ENCODE measurements around the gene NAXD. TPM values are rescaled to one million over a fixed set of nuclear protein-coding genes. Genes with fewer than 3 reads are reported as not detected.

The NAXD gene
- total RNA-seq, 6 donors from 2014 or later: 19.6 to 38.8 (median 29.4) TPM

DNA sequence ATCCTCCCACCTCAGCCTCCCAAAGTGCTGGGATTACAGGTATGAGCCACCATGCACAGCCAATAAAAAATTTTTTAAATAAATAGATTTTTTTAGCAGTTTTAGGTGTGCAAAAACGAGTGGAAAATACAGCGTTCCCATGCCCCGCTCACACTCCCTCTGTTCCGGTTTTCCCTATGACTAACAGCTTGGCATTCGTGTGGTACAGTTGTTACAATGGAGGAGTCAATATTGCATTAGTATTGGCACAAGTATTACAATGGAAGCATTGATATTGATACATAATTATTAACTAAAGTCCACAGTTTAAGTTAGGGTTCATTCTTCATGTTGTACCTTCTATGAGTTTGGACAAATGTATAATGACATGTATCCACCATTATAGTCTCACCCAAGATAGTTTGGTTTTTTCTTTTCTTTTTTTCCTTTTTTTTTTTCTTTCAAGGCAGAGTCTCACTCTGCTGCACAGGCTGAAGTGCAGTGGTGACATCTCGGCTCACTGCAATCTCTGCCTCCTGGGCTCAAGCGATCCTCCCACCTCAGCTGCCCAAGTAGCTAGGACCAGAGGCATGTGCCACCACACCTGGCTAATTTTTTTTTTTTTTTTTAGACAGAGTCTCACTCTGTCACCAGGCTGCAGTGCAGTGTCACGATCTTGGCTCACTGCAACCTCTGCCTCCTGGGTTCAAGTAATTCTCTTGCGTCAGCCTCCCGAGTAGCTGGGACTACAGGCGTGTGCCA lies 38.4 kb upstream of the NAXD start:
- ATAC-seq (ENCODE audit: low FRiP score in 2 of 2): no peak
- Histone ChIP-seq H3K27me3 (no peaks in the 10 kb centered on the region), H3K4me1 (peaks cover 0 to 8% (median 0%) of the 10 kb centered on the region in 4 donors), H3K9me3 (no peaks in the 10 kb centered on the region), H3K4me3 (no peak overlapping the region), H3K27ac (no peak overlapping the region), H3K36me3 (no peaks in the 10 kb centered on the region)
- DNase-seq: no peak
- no peak for TF ChIP-seq EP300 (IDR thresholded peaks at IDR 0.05)
- no peak for TF ChIP-seq POLR2AphosphoS5 (IDR thresholded peaks at IDR 0.05)
- no peak for TF ChIP-seq POLR2A (IDR thresholded peaks at IDR 0.05)
- TF ChIP-seq, protein P1, sequence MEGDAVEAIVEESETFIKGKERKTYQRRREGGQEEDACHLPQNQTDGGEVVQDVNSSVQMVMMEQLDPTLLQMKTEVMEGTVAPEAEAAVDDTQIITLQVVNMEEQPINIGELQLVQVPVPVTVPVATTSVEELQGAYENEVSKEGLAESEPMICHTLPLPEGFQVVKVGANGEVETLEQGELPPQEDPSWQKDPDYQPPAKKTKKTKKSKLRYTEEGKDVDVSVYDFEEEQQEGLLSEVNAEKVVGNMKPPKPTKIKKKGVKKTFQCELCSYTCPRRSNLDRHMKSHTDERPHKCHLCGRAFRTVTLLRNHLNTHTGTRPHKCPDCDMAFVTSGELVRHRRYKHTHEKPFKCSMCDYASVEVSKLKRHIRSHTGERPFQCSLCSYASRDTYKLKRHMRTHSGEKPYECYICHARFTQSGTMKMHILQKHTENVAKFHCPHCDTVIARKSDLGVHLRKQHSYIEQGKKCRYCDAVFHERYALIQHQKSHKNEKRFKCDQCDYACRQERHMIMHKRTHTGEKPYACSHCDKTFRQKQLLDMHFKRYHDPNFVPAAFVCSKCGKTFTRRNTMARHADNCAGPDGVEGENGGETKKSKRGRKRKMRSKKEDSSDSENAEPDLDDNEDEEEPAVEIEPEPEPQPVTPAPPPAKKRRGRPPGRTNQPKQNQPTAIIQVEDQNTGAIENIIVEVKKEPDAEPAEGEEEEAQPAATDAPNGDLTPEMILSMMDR (IDR thresholded peaks at IDR 0.05): no peak
- WGBS, 2 donors: 87% methylated on average over 11 of the region's 11 CpGs

DNA sequence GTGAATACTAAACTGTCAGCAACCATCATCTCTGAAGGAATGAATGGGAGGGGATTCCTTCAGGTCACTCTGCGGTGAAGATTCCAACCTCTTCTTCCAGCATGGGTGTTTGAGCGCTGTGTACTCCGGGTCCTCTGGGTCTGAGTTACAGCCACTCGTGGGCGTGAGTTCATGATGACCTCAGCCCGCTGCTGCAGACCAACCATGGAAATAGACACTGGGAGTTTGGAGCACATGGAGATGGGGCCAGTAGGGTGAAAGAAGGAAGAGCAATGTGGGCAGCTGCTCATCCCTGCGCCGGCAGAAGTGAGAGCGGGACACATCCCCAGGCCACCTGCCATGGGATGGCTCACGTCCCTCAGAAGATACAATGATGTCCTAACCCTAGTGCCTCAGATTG lies 37.0 kb upstream of the NAXD start:
- WGBS, 2 donors: 75 to 78% methylated on average over 10 of the region's 10 CpGs
- H3K4me3 ChIP-seq: no peak overlapping the region
- DNase-seq (no peak), ATAC-seq (ENCODE audit: low FRiP score in 2 of 2) (no peak)
- H3K9me3 ChIP-seq: no peaks in the 10 kb centered on the region
- H3K27ac ChIP-seq: no peak overlapping the region
- no peaks in the 10 kb centered on the region for H3K27me3 ChIP-seq
- H3K4me1 ChIP-seq: peaks cover 0 to 8% (median 0%) of the 10 kb centered on the region in 4 donors
- TF ChIP-seq POLR2A (IDR thresholded peaks at IDR 0.05): no peak
- TF ChIP-seq EP300 (IDR thresholded peaks at IDR 0.05): no peak
- TF ChIP-seq POLR2AphosphoS5 (IDR thresholded peaks at IDR 0.05): no peak
- TF ChIP-seq, protein P1 (IDR thresholded peaks at IDR 0.05): no peak
- H3K36me3 ChIP-seq: no peaks in the 10 kb centered on the region

DNA sequence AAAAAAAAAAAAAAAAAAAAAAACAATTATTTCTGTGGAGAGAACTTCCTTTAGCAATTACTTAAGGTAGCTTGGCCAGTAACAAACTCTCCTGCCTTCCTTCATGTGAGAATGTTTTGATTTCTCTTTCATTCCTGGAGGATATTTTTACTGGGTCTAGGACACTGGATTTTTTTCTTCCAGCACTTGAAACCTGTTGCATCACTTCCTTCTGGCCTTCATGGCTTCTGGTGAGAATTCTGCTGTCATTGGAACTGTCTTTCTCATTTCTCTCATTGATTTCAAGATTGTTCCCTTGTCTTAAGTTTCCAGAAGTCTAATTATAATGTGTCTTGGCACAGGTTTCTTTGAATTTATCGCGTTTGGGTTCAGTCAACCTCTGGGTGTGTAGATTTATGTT lies 34.5 kb upstream of the NAXD start:
- ATAC-seq (ENCODE audit: low FRiP score in 2 of 2): no peak
- TF ChIP-seq POLR2A (IDR thresholded peaks at IDR 0.05) (no peak), EP300 (IDR thresholded peaks at IDR 0.05) (no peak)
- Histone ChIP-seq H3K9me3 (no peaks in the 10 kb centered on the region), H3K4me1 (no peaks in the 10 kb centered on the region), H3K27ac (no peak overlapping the region), H3K36me3 (no peaks in the 10 kb centered on the region), H3K27me3 (no peaks in the 10 kb centered on the region), H3K4me3 (no peak overlapping the region)
- no peak for DNase-seq
- 78 to 79% methylated on average over 2 of the region's 2 CpGs for WGBS, 2 donors

DNA sequence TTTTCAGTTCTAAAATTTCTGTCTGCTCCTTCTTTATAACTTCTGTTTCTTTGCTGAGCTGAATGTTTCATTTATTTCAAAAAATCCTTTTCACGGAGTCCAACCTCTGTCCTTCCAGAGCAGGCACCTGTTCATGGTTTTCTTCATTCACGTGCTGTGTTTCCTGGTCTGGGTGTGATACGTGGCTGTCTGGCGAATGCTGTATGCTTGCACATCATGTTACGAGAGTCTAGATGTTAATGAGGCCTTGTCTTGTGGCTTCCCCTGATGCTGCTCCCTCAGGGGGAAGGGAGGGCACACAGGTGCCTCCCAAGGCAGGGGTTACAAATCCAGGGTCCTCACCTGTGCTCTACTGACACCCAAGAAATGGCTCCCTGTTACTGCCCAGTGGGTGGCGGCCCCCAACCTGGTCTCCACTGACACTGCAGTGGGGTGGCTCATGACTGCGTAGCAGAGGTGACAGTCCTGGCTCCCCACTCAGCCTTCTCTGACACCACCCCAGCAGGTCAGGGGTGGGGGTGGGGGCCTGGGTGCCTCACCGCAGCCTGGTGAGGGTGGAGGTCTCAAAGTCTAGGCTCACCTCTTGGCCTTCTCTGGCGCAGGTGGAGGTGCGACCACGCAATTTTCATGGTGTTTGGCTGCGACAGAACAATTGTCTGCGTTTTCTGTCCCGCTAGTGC lies 33.7 kb upstream of the NAXD start:
- ATAC-seq (ENCODE audit: low FRiP score in 2 of 2): no peak
- no peak for DNase-seq

DNA sequence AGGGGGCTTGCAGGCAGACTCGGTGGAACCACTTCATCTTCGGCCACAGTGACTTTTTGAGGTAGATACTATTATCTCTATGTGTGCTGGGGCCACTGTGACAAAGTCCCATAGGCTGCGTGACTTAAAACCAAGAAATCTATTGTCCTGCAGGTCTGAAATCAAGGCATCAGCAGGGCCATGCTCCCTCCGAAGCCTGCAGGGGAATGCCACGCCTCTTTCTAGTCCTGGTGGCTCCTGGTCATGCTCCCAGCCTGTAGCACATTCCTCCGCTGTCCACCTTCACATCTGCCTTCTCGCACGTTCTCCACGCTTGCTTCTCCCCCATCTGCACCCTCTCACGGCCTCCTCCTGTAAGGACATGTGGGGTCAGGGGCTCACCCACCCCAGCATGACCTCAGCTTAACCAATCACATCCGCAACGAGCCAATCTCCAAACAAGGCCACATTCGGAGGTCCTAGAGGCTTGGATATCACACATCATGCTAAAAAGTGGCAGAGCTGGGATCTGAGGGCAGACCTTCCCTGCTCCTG lies 32.9 kb upstream of the NAXD start:
- no peak for TF ChIP-seq EP300 (IDR thresholded peaks at IDR 0.05)
- DNase-seq: no peak
- H3K4me1 ChIP-seq: no peaks in the 10 kb centered on the region
- no peak overlapping the region for H3K27ac ChIP-seq
- ATAC-seq (ENCODE audit: low FRiP score in 2 of 2): no peak
- 90 to 94% methylated on average over 13 of the region's 13 CpGs for WGBS, 2 donors
- H3K27me3 ChIP-seq: no peaks in the 10 kb centered on the region
- no peak overlapping the region for H3K4me3 ChIP-seq
- H3K9me3 ChIP-seq: no peaks in the 10 kb centered on the region
- no peaks in the 10 kb centered on the region for H3K36me3 ChIP-seq

More for the DNA sequence above, 33.7 kb upstream of the NAXD start:
- H3K27ac ChIP-seq: no peak overlapping the region
- no peaks in the 10 kb centered on the region for H3K4me1 ChIP-seq
- H3K27me3 ChIP-seq: no peaks in the 10 kb centered on the region
- H3K4me3 ChIP-seq: no peak overlapping the region
- TF ChIP-seq EP300 (IDR thresholded peaks at IDR 0.05) (no peak), POLR2AphosphoS5 (IDR thresholded peaks at IDR 0.05) (no peak), POLR2A (IDR thresholded peaks at IDR 0.05) (no peak)
- TF ChIP-seq, protein P1 (IDR thresholded peaks at IDR 0.05): no peak
- WGBS, 2 donors: 89% methylated on average over 11 to 13 of the region's 14 CpGs
- no peaks in the 10 kb centered on the region for H3K36me3 ChIP-seq
- no peaks in the 10 kb centered on the region for H3K9me3 ChIP-seq

Measured in upper lobe of left lung (tissue), 6 donors.